Stimulated activated CD4-positive, alpha-beta T cell treated with anti-CD3 and anti-CD28 coated beads, Interleukin-1b, Interleukin-23, amount 100 ng/mL, for 24 hours (primary cell): ENCODE measurements around the gene DYRK1A.

Experiments used
- DNase-seq, 4 experiments: peaks; one replicate each; pipeline ENCODE4 v3.0.0-alpha.2; 2020; ENCODE audit warnings: low read depth in 4 of 4, low spot score in 1 of 4

DYRK1A gene

GRCh38 chr21:37564341-37564923, 197.9 kb downstream of the DYRK1A start:
- DNase-seq: peak; percentile 69 to 86 (median 76)

GRCh38 chr21:37564924-37565529, 198.5 kb downstream of the DYRK1A start:
- no peak for DNase-seq

DNA sequence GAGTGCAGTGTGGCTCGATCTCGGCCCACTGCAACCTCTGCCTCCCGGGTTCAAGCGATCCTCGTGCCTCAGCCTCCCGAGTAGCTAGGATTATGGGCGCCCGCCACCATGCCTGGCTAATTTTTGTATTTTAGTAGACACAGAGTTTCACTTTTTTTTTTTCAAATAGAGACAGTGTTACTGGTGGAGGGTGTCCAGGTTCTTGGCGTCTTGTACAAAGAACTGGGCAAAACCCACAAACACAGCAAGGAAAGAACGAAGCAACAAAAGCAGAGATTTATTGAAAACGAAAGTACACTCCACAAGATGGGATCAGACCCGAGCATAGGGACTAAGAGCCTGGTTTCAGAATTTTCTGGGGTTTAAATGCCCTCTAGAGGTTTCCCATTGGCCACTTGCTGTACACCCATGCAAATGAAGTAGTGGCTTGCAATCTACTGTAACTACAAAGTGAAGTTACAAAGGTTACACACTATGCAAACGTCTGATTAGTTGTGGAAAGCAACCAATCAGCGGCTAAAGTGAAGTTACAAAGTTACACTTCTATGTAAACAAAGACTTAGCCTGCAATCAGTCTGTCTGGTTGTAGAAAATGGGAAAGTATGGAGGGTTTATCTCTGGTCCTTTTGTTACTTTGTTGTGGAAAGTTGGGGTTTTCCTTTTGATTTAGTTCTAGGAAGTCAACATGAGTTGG, 199.1 kb downstream of the DYRK1A start:
- no peak for DNase-seq

DNA sequence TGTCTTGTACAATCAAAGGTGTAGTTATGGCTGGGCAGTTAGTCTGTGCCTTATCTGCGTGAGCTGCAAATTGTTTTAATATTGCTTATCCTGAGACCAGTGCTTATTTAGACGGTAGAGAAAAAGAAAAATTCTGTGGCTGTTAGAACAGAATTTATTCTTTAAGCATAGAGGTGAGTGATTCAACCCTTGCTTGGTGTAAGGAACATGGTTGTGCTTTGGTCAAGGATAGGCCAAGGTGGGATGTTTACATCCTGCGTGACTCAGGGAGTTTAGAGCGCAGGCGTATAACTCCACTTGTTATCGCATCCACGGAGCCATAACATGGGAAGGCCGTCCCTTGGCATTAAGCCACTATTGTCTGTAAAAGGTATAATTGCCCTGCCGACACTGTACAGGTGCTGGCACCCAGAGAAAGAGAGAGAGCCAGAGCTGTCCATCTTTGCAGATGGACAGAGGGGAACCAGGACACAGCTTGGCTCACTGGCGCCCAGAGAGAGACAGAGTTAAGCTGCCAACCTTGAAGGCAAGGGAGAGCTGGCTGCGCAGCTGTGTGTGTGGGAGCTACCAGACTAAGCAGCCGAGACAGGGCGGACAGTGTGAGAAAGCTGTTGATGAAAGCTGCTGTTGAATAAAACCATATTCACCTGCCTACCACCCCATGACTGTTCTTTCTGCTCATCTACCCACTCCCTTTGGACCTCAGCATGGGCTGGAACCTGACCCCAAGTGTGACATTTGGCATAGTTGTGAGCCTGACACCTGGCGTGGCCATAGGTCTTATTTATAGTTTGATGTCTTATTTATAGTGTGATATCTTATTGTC, 200.4 kb downstream of the DYRK1A start:
- no peak for DNase-seq

- DNase-seq: no peak
These were observed 201.8 kb downstream of the DYRK1A start for GRCh38 chr21:37568415-37568814.

- no peak for DNase-seq
These were observed 202.3 kb downstream of the DYRK1A start for GRCh38 chr21:37568916-37569315.

- no peak for DNase-seq
These were observed 204.9 kb downstream of the DYRK1A start for GRCh38 chr21:37571442-37571841.

- DNase-seq: no peak
These were observed 207.7 kb downstream of the DYRK1A start for GRCh38 chr21:37574316-37574715.

DNA sequence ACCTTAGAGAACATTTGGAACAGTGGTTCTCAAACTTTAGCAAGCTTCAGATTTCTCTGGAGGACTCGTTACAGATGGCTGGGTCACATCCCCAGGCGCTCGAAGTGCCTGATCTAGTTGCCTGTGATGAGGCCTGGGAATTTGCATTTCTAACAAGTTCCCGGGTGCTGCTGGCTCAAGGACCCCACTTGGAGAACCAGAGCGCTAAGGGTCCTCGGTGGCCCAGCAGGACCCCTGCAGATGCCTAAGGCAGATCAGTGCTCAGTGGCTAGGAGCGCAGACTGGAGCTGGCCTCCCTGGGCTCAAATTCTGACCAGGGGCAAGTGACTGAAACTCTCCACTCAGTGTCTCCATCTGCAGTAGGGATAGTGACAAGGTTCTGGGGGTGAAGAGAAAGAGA, 208.2 kb downstream of the DYRK1A start:
- no peak for DNase-seq

GRCh38 chr21:37575580-37575979, 209.0 kb downstream of the DYRK1A start:
- no peak for DNase-seq
